K562 (cell line): ENCODE data around the gene PTP4A2. TPM values are rescaled to one million over a fixed set of nuclear protein-coding genes. Genes with fewer than 3 reads are reported as not detected.

ENCODE experiments used
- ATAC-seq: fragments of 200-7000 bp; cut with Tn5 transposase; 3 replicates; pipeline ENCODE4 v1.9.1; 2020; ENCODE audit warnings: moderate library complexity
- BruUV-seq: library from RNA; stranded (reverse); fragments of 400-500 nt; replicated peaks from 2 replicates; lab custom pipeline; 2021; lab: Mats Ljungman, UMichigan
- CTCF ChIA-PET: fragments of 300-600 bp; formaldehyde crosslinking; extraction: SDS; loops from one replicate; lab custom pipeline; 2021; ENCODE audit warnings: low intra/inter-chr PET ratio; lab: Yijun Ruan, JAX
- POLR2A ChIA-PET: fragments of 300-600, 350-650 bp; sonication (Branson Sonifier 250); formaldehyde crosslinking; extraction: SDS; loops from one replicate; lab custom pipeline; 2021; ENCODE audit warnings: antibody characterized with exemption, inconsistent platforms; lab: Yijun Ruan, JAX
- DNase-seq, 4 experiments: peaks; one replicate each; pipeline versions ENCODE4 v3.0.0 to v3.0.0-alpha.2; 2011 to 2018; ENCODE audit warnings: low spot score in 3 of 4, mixed read lengths in 3 of 4; ENCODE audit errors: extremely low read depth in 1 of 4
- FAIRE-seq: peaks from 2 replicates; lab custom pipeline; 2011; peaks lifted over from hg19 to GRCh38; lab: Jason Lieb, UNC
- H2AFZ ChIP-seq: 2 replicates; pipeline ENCODE4 v1.6.0; 2011; ENCODE audit warnings: low read depth, low read length, control low read depth, inconsistent platforms
- H3K27ac ChIP-seq: fragments of 200-600 bp; 3 replicates; pipeline ENCODE4 v1.8.0; 2011; ENCODE audit warnings: low read depth, mild to moderate bottlenecking, control low read depth, inconsistent platforms, low read length, moderate library complexity, mixed read lengths; ENCODE audit errors: extremely low read depth
- H3K27me3 ChIP-seq, 2 experiments: fragments of 300-600 bp in 1 of 2; 2 replicates in 1 of 2; 3 replicates in 1 of 2; pipeline versions ENCODE4 v1.6.0 to v1.8.0; 2011; ENCODE audit warnings: inconsistent platforms in 2 of 2, low read length in 2 of 2, mild to moderate bottlenecking in 1 of 2, mixed read lengths in 1 of 2, moderate library complexity in 1 of 2; ENCODE audit not compliant: control insufficient read depth in 2 of 2, insufficient read depth in 2 of 2
- H3K36me3 ChIP-seq: fragments of 300-600 bp; 3 replicates; pipeline ENCODE4 v1.8.0; 2011; ENCODE audit warnings: mild to moderate bottlenecking, low read length, inconsistent platforms; ENCODE audit not compliant: control insufficient read depth, insufficient read depth
- H3K4me1 ChIP-seq, 2 experiments: fragments of 200-600 bp in 1 of 2; replicated peaks in 1 of 2; 2 replicates in 1 of 2; 3 replicates in 1 of 2; pipeline versions ENCODE4 v1.5.1 to v1.8.0; 2011; ENCODE audit warnings: inconsistent platforms in 2 of 2, low read length in 2 of 2, mild to moderate bottlenecking in 1 of 2, mixed read lengths in 1 of 2, moderate library complexity in 1 of 2; ENCODE audit not compliant: control insufficient read depth in 2 of 2, insufficient read depth in 2 of 2
- H3K4me2 ChIP-seq: 2 replicates; pipeline ENCODE4 v1.6.1; 2011; ENCODE audit warnings: low read length, control low read depth, inconsistent platforms, mixed read lengths; ENCODE audit not compliant: insufficient read depth
- H3K4me3 ChIP-seq: fragments of 200-600 bp; sonication (generic), shearing (Covaris generic); 2 replicates; pipeline ENCODE4 v1.5.1; 2016; ENCODE audit warnings: control low read depth, inconsistent platforms
- H3K79me2 ChIP-seq: fragments of 200-600 bp; 3 replicates; pipeline ENCODE4 v1.8.0; 2011; ENCODE audit warnings: low read length, inconsistent platforms; ENCODE audit not compliant: control insufficient read depth, insufficient read depth
- H3K9ac ChIP-seq, 2 experiments: 2 replicates each; pipeline versions ENCODE4 v1.6.0 to v1.6.1; 2011; ENCODE audit warnings: low read depth in 2 of 2, low read length in 2 of 2, control low read depth in 1 of 2, inconsistent platforms in 1 of 2, mild to moderate bottlenecking in 1 of 2, mixed read lengths in 1 of 2; ENCODE audit not compliant: insufficient read depth in 1 of 2
- H3K9me1 ChIP-seq: one replicate; pipeline ENCODE4 v1.6.0; 2011; ENCODE audit warnings: inconsistent platforms, mild to moderate bottlenecking, low read length, moderate library complexity; ENCODE audit not compliant: control insufficient read depth, insufficient read depth
- H3K9me3 ChIP-seq: replicated peaks from 2 replicates; pipeline ENCODE4 v1.5.1; 2011; ENCODE audit warnings: low read depth, low read length, inconsistent platforms; ENCODE audit not compliant: control insufficient read depth, insufficient read depth
- H4K20me1 ChIP-seq: replicated peaks from 2 replicates; pipeline ENCODE4 v1.6.1; 2011; ENCODE audit warnings: low read length, inconsistent platforms, mixed read lengths; ENCODE audit not compliant: control insufficient read depth, insufficient read depth
- CEBPZ ChIP-seq: fragments of 150-350 bp; IDR thresholded peaks from 2 replicates; pipeline ENCODE4 v1.6.1; 2014; ENCODE audit warnings: low read depth, mild to moderate bottlenecking, low read length, borderline replicate concordance
- SPI1 ChIP-seq: IDR thresholded peaks from 2 replicates; pipeline ENCODE4 v1.6.1; 2011; ENCODE audit warnings: low read depth, low read length, control low read depth, borderline replicate concordance
- WGBS: fragments of 100-300 bp; shearing (Covaris generic); methylation state at CpG from one replicate; pipeline ENCODE4 v1.1.6; 2016; ENCODE audit warnings: low coverage, mixed read lengths; ENCODE audit not compliant: insufficient coverage; ENCODE audit errors: missing lambda C conversion rate; 5-methylcytosine and 5-hydroxymethylcytosine counted together
- in situ Hi-C: fragments of 300-500 bp; cut with MboI; formaldehyde crosslinking; loops from 4 replicates; pipeline ENCODE4 v1.15.0; 2018; ENCODE audit warnings: inconsistent platforms, mixed read lengths
- intact Hi-C: fragments of 100-400 bp; cut with micrococcal nuclease; formaldehyde crosslinking; loops from 2 replicates; pipeline ENCODE4 v1.14.2; 2022
- polyA plus RNA-seq, 8 experiments: library from polyadenylated mRNA; depleted of rRNA in 4 of 8; stranded (reverse) in 5 of 8; unstranded in 3 of 8; fragments of >200 nt; fragmentation: Nextera tagmentation in 2 of 8; fragmentation: Illumina TruSeq in 1 of 8; extraction: Ambion mirVana in 2 of 8; extraction: Trizol in 1 of 8; gene quantifications; 2 replicates each; pipeline versions ENCODE4 v1.2.1 to v1.2.3, GENCODE V29; 2011 to 2014; ENCODE audit warnings: inconsistent platforms in 1 of 8, missing spikeins in 1 of 8
- total RNA-seq, 7 experiments: library from RNA; depleted of rRNA in 6 of 7; stranded (reverse); fragments of >200 nt in 6 of 7; fragmentation: Illumina TruSeq in 2 of 7; extraction: Trizol in 2 of 7; gene quantifications; 2 replicates each; pipeline versions ENCODE4 v1.2.1 to v1.2.3, GENCODE V29; 2011 to 2021; ENCODE audit warnings: low replicate concordance in 1 of 7

The PTP4A2 gene
- total and polyA plus RNA-seq, 9 of the 15 experiments (the other 6 are each of a cell fraction or from before 2014, with no cell fraction given) = 197 to 870 (median 480) TPM

GRCh38 chr1:31902510-31902860 lies 35.7 kb downstream of the PTP4A2 start:
- intact Hi-C loops = no loop called here
- 84% methylated on average over 5 of the region's 5 CpGs for WGBS
- POLR2A ChIA-PET = interaction anchor here (0.8 to 5.7 kb wide), 2 partner anchors 14 to 113 kb away, joined by 3 to 69 read pairs; no protein-coding TSS in a partner anchor
- BruUV-seq = no TSS peak
- Histone ChIP-seq H3K36me3 (peaks cover 23% of the 10 kb centered on the region), H2AFZ (no peak overlapping the region), H3K9me1 (no peaks in the 10 kb centered on the region)
- TF ChIP-seq SPI1 = peak; percentile 70
- no peak for TF ChIP-seq CEBPZ
- TF ChIP-seq, all 486 proteins: peak for 1
- CTCF ChIA-PET = no interaction called here
- FAIRE-seq (no peak), ATAC-seq (no peak), DNase-seq (no peak)
- H3K9me3 ChIP-seq = no peaks in the 10 kb centered on the region
- no peak overlapping the region for H3K4me3 ChIP-seq
- H3K79me2 ChIP-seq = 0 out of 3 replicates have a peak, but pooled peaks cover 2% of the 10 kb centered on the region
- no peaks in the 10 kb centered on the region; a peak in 1 of 5 replicates for H3K27me3 ChIP-seq
- in situ Hi-C loops = no loop called here
- H3K4me2 ChIP-seq = no peak overlapping the region
- 0 out of 2 replicates have a peak, but pooled peaks cover 3% of the 10 kb centered on the region for H4K20me1 ChIP-seq
- no peak overlapping the region for H3K27ac ChIP-seq
- H3K4me1 ChIP-seq = peaks cover 0 to 5% of the 10 kb centered on the region in 2 experiments; a peak in 2 of 5 replicates
- H3K9ac ChIP-seq = no peak overlapping the region
